ENCODE data around the gene MBNL2.
A peak's percentile ranks its signal among the peaks of the same experiment; 100 is the strongest.

MBNL2 gene

DNA sequence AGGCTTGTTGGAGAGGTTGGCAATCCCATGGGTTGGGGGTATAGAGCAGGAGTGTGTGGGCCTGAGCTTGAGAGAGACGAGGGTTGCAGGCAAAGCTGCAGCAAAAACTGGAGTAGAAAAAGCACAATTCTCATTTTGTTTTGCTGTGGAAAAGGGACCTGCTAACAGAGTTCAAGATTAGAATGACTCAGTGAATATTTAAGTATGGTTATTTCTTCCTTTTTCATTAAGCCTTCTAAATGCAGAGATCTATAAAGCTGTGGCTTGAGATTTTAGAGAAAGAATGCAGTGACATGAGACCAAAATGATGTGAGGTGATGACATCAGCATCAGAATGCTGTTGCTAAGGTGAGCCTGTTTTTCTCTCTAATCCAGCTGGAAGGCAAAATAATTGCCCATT is 10.8 kb upstream of the MBNL2 start:
- DNase-seq (ENCODE audit: low read depth in 2 of 2): no peak

GRCh38 chr13:97212004-97212403 is 10.1 kb upstream of the MBNL2 start:
- DNase-seq (ENCODE audit: low read depth in 2 of 2): no peak

GRCh38 chr13:97212601-97213040 is 9.5 kb upstream of the MBNL2 start:
- DNase-seq (ENCODE audit: low read depth in 2 of 2): no peak

DNA sequence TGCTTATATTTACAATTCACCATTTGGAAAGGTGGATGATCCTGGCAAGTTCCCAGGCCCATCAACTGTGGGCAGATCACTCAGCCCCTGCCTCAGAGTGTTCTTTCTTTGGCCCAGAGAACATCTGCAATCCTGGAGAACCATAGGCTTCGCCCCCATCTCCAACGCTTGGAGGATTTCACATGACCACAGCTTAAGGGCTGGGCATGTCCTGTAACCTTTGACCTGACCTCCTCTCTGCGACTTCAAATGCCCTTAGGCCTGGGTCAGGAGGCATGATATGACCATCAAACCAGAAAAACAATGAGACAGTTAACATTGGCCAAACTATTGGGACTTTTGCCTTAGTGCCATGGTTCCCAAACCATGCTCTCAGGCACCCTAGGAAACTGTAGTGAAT is 7.2 kb upstream of the MBNL2 start:
- no peak for DNase-seq (ENCODE audit: low read depth in 2 of 2)

GRCh38 chr13:97215325-97215724 is 6.8 kb upstream of the MBNL2 start:
- DNase-seq (ENCODE audit: low read depth in 2 of 2): no peak

DNA sequence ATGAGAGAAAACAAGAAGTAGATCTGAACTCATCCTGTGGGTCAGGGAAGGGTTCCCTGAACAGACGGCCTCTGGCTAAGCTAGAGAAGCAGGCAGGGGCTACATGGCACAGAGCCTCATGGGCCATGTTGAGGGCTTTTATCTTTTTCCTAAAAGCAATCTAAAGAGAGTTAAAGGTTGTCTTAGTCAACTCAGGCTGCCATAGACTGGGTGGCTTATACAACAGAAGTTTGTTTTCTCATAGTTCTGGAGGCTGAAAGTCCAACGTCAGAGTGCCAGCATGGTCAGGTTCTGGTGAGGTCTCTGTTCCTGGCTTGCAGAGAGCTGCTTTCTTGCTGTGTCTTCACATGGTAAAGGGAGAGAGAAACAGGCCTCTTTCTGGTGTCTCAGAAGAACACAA is 2.9 kb upstream of the MBNL2 start:
- no peak for DNase-seq (ENCODE audit: low read depth in 2 of 2)

DNA sequence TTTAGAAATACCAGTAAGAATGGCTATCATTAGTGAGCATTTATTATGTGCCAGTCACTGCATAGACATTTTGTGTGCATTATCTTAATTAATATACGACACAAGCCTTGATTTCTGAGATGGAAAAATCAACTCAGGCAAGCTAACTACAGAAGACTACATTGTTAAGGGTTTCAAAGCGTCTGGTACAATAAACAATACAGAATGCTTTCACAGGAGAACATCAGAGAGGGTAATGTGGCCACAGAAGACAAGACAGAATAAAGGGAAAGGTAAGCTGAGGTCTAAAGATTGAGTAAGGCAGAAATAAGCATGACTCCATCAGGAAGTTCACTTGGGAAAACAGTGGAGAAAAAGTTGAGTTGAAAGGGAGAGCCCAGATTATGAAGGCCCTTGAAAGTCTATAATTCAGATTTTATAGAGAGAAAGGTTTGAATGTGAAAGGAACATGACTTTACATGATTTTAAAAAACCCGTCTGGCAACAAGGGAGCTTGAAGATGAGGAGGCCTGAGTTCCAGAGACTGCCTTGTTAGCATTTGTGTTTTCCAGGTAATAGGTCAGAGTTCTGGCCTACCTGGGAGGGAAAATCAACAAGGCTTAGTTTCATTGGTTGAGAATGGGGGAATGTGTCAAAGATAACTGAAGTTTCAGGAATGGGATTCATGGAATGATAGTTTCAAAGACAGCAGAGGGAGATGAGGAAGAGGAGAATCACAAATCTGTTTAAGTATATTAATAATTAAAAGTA is 1.8 kb upstream of the MBNL2 start:
- no peak for DNase-seq (ENCODE audit: low read depth in 2 of 2)

DNA sequence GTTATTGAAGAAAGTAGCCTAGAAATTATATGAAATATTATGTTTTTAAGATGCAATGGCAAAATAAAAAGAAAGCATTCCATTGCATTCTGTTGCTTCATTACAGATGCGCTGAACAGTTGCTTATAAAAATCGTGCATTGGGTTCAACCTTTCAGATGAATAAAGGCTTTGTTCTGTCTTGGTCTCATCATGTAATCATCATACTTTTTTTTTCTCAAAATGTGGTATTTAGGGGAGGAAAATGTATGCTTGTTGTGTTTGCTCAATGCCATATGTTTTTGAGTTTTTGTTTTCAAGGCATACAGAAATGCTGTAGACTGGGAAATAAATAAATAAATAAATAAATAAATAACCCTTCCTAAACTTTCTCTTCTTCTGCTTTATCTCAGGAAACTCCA is 1.1 kb upstream of the MBNL2 start:
- DNase-seq (ENCODE audit: low read depth in 2 of 2): no peak

DNA sequence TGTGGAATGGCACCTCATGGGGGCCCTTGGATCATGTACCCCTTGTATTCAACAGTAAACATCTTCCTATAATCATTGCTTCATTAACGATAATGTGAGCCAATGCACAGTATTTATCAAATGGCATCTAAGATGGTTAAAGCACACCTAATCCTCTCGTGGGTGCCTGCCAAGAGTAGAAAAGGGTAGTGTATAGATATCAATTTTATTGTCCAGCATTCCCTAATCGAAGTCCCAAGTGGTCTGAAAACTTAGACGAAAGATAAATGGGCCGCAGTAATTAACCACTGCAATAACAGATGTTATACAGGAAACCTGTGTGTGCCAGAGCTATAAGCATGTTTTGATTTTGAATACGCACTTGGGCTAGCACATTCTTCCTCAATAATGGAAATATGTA is 667 bp upstream of the MBNL2 start:
- DNase-seq (ENCODE audit: low read depth in 2 of 2): no peak

- no peak for DNase-seq (ENCODE audit: low read depth in 2 of 2)
Measured at GRCh38 chr13:97223037-97223710, 1.0 kb downstream of the MBNL2 start.

- DNase-seq (ENCODE audit: low read depth in 2 of 2): no peak
Measured at GRCh38 chr13:97223711-97224541, 1.8 kb downstream of the MBNL2 start.

GRCh38 chr13:97224544-97225300 is 2.6 kb downstream of the MBNL2 start:
- DNase-seq (ENCODE audit: low read depth in 2 of 2): no peak

DNA sequence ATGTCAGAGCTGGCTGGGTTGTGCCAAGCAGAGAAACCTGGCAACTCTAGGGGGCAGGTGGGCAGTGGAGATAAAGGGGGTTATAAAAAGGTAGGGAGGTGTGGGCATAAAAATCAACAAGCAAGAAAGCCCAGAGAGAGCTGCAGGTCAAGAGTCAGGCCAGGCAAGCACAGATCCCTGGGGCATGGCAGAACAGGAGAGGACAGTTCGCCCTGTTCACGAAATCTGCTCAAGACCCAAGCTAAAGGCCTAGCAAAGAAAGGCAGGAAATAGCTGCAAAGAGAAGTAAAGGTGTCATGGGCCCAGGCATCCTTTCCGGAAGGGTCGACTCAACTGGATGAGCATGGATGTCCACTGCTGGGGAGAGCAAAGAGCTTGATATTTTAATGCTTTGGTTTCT is 3.4 kb downstream of the MBNL2 start:
- no peak for DNase-seq (ENCODE audit: low read depth in 2 of 2)

DNA sequence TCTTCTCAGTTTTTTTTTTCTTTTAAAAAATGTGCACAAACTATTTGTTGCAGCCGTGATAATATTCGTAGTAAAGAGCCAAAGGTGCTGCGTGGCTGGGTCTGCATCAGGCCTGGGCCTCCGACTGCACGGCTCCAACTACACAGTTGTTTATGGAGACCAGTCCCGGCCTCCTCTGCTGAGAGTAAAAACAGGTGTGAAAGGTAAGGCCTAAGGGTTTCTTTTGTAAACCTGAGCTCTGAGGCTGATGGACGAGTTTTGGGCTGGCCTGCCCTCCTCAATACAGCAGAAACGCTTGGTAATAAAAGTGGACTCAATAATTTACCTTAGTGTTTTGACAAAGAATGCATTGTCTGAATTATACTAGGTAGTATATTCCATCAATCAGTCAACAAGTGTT is 3.9 kb downstream of the MBNL2 start:
- DNase-seq (ENCODE audit: low read depth in 2 of 2): no peak

- peak in 1 of 2 donors; percentile 16 for DNase-seq (ENCODE audit: low read depth in 2 of 2)
Measured at GRCh38 chr13:97226788-97227627, 4.9 kb downstream of the MBNL2 start.

GRCh38 chr13:97228850-97229521 is 6.9 kb downstream of the MBNL2 start:
- no peak for DNase-seq (ENCODE audit: low read depth in 2 of 2)

DNA sequence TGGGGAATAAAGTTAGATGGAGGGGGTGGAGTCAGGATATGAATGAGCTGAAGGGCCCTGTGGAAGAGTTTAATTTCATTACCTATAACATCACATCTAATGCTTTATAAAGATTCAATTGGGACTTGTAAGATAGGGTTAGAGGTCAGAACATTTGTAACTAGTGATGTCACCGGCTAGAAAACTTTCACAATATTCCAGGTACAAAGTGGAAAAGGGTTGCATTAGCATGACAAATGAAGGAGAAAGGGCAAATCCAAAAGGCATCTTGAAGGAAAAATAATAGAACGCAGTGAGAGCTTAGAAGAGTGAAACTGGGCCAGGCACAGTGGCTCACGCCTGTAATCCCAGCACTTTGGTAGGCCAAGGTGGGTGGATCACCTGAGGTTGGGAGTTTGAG is 7.6 kb downstream of the MBNL2 start:
- no peak for DNase-seq (ENCODE audit: low read depth in 2 of 2)

- no peak for DNase-seq (ENCODE audit: low read depth in 2 of 2)
Measured at GRCh38 chr13:97231118-97231828, 9.1 kb downstream of the MBNL2 start.

- DNase-seq (ENCODE audit: low read depth in 2 of 2): no peak
Measured at GRCh38 chr13:97231829-97232196, 9.7 kb downstream of the MBNL2 start.

DNA sequence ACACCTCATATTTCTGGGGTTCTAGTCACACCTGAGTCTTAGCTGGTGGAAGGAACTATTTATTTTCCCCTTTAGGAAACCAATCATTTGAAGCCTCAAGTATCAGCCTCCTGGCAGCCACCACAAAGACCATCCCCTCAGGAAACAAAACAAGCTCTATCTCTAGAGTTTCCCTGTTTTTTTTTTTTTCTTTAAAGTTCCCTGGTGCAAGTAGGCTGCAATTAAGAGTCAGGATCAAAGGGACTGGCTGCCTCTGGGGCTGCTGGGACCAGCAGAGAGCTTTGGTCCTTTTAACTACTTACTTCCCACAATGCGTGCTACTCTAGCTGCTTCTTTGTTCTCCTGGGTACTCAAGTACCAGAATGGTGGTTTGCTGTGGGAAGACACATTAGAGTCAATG is 11.4 kb downstream of the MBNL2 start:
- DNase-seq (ENCODE audit: low read depth in 2 of 2): no peak
